SK-N-SH treated with all-trans-retinoic acid at 6 μM for 48 hours (cell line): ENCODE measurements around the gene PODNL1.

Experiments
- BACH2 ChIP-seq: fragments of 250-450 bp; sonication (Bioruptor Pico); IDR thresholded peaks from 2 replicates; pipeline ENCODE4 v1.9.0; 2021; ENCODE audit warnings: mild to moderate bottlenecking, borderline replicate concordance
- PPARA ChIP-seq: fragments of 250-450 bp; sonication (Bioruptor Pico); IDR thresholded peaks from 2 replicates; pipeline ENCODE4 v1.5.0; 2020; ENCODE audit warnings: mild to moderate bottlenecking, borderline replicate concordance
- TCF4 ChIP-seq: fragments of 250-450 bp; sonication (Bioruptor Pico); IDR thresholded peaks from 2 replicates; pipeline ENCODE4 v1.8.0; 2021; ENCODE audit warnings: mild to moderate bottlenecking, moderate library complexity, borderline replicate concordance
- ZFP3 ChIP-seq: fragments of 250-450 bp; sonication (Bioruptor Pico); IDR thresholded peaks from 2 replicates; pipeline ENCODE4 v1.5.0; 2020; ENCODE audit warnings: mild to moderate bottlenecking, moderate library complexity
- TF ChIP-seq, protein P1 (sequence below): fragments of 250-450 bp; sonication (Bioruptor Pico); IDR thresholded peaks from 2 replicates; pipeline ENCODE4 v1.8.0; 2020; ENCODE audit warnings: mild to moderate bottlenecking, moderate library complexity, borderline replicate concordance
- TF ChIP-seq, protein P2 (sequence below): fragments of 250-450 bp; sonication (Bioruptor Pico); IDR thresholded peaks from 2 replicates; pipeline ENCODE4 v1.8.0; 2021; ENCODE audit warnings: low read depth, mild to moderate bottlenecking, moderate library complexity, borderline replicate concordance

GRCh38 chr19:13962699-13963602, 24.7 kb upstream of the PODNL1 start:
- TF ChIP-seq BACH2 (CRISPR knock-in tag) (no peak), ZFP3 (CRISPR knock-in tag) (no peak), TCF4 (CRISPR knock-in tag) (no peak), PPARA (no peak)
- TF ChIP-seq, protein P1, sequence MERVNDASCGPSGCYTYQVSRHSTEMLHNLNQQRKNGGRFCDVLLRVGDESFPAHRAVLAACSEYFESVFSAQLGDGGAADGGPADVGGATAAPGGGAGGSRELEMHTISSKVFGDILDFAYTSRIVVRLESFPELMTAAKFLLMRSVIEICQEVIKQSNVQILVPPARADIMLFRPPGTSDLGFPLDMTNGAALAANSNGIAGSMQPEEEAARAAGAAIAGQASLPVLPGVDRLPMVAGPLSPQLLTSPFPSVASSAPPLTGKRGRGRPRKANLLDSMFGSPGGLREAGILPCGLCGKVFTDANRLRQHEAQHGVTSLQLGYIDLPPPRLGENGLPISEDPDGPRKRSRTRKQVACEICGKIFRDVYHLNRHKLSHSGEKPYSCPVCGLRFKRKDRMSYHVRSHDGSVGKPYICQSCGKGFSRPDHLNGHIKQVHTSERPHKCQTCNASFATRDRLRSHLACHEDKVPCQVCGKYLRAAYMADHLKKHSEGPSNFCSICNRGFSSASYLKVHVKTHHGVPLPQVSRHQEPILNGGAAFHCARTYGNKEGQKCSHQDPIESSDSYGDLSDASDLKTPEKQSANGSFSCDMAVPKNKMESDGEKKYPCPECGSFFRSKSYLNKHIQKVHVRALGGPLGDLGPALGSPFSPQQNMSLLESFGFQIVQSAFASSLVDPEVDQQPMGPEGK (CRISPR knock-in tag), result no peak
- TF ChIP-seq, protein P2, sequence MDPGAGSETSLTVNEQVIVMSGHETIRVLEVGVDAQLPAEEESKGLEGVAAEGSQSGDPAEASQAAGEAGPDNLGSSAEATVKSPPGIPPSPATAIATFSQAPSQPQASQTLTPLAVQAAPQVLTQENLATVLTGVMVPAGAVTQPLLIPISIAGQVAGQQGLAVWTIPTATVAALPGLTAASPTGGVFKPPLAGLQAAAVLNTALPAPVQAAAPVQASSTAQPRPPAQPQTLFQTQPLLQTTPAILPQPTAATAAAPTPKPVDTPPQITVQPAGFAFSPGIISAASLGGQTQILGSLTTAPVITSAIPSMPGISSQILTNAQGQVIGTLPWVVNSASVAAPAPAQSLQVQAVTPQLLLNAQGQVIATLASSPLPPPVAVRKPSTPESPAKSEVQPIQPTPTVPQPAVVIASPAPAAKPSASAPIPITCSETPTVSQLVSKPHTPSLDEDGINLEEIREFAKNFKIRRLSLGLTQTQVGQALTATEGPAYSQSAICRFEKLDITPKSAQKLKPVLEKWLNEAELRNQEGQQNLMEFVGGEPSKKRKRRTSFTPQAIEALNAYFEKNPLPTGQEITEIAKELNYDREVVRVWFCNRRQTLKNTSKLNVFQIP (CRISPR knock-in tag), result no peak
